Loucy (cell line): ENCODE measurements around the gene E2F3.

ENCODE experiments used
- EZH2phosphoT487 ChIP-seq: fragments of 200-600 bp; IDR thresholded peaks from 2 replicates; pipeline ENCODE4 v1.6.1; 2018; ENCODE audit warnings: antibody characterized with exemption, mild to moderate bottlenecking, moderate library complexity, borderline replicate concordance
- TF ChIP-seq, protein P1 (sequence below): fragments of 200-600 bp; sonication (generic); conservative IDR thresholded peaks from 2 replicates; pipeline ENCODE4 v1.5.1; 2014; ENCODE audit warnings: mild to moderate bottlenecking, antibody characterized with exemption, low read length

DNA sequence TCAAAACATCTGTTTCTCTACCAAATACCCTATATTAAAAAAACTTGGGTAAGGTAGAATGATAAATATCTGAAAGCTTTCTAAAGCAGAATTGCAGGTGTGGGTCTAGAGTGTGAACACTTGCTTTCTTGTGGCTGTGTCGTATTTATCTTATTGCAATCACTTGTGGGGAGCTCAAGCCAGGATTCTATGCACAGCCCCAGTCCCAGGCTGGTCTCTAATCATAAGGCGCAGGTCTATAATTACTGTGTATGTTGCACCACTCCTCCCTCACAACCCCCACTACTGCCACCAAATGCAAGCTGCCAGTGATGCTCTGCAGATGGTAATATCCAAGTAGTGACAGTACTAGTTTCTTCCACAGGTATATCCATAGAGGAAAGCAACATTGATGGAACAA, 2.2 kb upstream of the E2F3 start:
- TF ChIP-seq, protein P1, sequence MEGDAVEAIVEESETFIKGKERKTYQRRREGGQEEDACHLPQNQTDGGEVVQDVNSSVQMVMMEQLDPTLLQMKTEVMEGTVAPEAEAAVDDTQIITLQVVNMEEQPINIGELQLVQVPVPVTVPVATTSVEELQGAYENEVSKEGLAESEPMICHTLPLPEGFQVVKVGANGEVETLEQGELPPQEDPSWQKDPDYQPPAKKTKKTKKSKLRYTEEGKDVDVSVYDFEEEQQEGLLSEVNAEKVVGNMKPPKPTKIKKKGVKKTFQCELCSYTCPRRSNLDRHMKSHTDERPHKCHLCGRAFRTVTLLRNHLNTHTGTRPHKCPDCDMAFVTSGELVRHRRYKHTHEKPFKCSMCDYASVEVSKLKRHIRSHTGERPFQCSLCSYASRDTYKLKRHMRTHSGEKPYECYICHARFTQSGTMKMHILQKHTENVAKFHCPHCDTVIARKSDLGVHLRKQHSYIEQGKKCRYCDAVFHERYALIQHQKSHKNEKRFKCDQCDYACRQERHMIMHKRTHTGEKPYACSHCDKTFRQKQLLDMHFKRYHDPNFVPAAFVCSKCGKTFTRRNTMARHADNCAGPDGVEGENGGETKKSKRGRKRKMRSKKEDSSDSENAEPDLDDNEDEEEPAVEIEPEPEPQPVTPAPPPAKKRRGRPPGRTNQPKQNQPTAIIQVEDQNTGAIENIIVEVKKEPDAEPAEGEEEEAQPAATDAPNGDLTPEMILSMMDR = no peak
- TF ChIP-seq EZH2phosphoT487 = no peak
